Ascending aorta (tissue), 2 donors: Measurements from ENCODE around the gene ZBED1. TPM values are rescaled to one million over a fixed set of nuclear protein-coding genes. Genes with fewer than 3 reads are reported as not detected.
A peak's percentile ranks its signal among the peaks of the same experiment; 100 is the strongest.

Source experiments
- DNase-seq, 2 donors: peaks; one replicate each; pipeline ENCODE4 v3.0.0-alpha.2; 2019; ENCODE audit warnings: low spot score in 2 of 2
- H3K27ac ChIP-seq, 2 donors: fragments of 200-600 bp; sonication (generic); one replicate each; pipeline ENCODE4 v1.5.1; 2016 to 2017; ENCODE audit warnings: mild to moderate bottlenecking in 1 of 2
- H3K27me3 ChIP-seq: fragments of 200-600 bp; sonication (generic); one replicate; pipeline ENCODE4 v1.5.1; 2017
- H3K36me3 ChIP-seq, 2 donors: fragments of 200-600 bp; sonication (generic); one replicate each; pipeline ENCODE4 v1.5.1; 2016
- H3K4me1 ChIP-seq, 2 donors: fragments of 200-600 bp; sonication (generic); one replicate each; pipeline ENCODE4 v1.5.1; 2016 to 2017; ENCODE audit warnings: mild to moderate bottlenecking in 1 of 2
- H3K4me3 ChIP-seq, 2 donors: fragments of 200-600 bp; sonication (generic); one replicate each; pipeline ENCODE4 v1.5.1; 2016 to 2017; ENCODE audit warnings: mild to moderate bottlenecking in 1 of 2
- H3K9me3 ChIP-seq, 2 donors: fragments of 200-600 bp; sonication (generic); one replicate each; pipeline ENCODE4 v1.5.1; 2016
- CTCF ChIP-seq, 3 experiments: fragments of 200-600 bp in 2 of 3; fragments of 450-650 bp in 1 of 3; sonication (generic) in 2 of 3; IDR thresholded peaks; one replicate each; pipeline ENCODE4 v1.5.1; 2016 to 2019; ENCODE audit warnings: antibody characterized with exemption in 3 of 3, mild to moderate bottlenecking in 1 of 3, moderate library complexity in 1 of 3
- intact Hi-C: fragments of 100-400 bp; cut with DNase I; formaldehyde crosslinking; loops from one replicate; pipeline ENCODE4 v1.15.1; 2023
- total RNA-seq: library from RNA; depleted of rRNA; stranded (reverse); fragments of >200 nt; gene quantifications from one replicate; pipeline ENCODE4 v1.1.0, GENCODE V29; 2016

Gene ZBED1
- total RNA-seq, 1 donor from 2014 or later = 34.6 TPM

- H3K9me3 ChIP-seq = no peaks in the 10 kb centered on the region
- no peaks in the 10 kb centered on the region for H3K36me3 ChIP-seq
- intact Hi-C loops = no loop called here
- DNase-seq = peak in 1 of 2 donors; percentile 28
- TF ChIP-seq CTCF (IDR thresholded peaks at IDR 0.05) = no peak
- no peaks in the 10 kb centered on the region for H3K4me1 ChIP-seq
- H3K27ac ChIP-seq = no peak overlapping the region
- no peak overlapping the region for H3K4me3 ChIP-seq
- H3K27me3 ChIP-seq = no peaks in the 10 kb centered on the region
Measured at GRCh38 chrX:2516623-2517022, 15.8 kb upstream of the ZBED1 start.

GRCh38 chrX:2514131-2514530, 13.4 kb upstream of the ZBED1 start:
- no peaks in the 10 kb centered on the region for H3K9me3 ChIP-seq
- no peaks in the 10 kb centered on the region for H3K36me3 ChIP-seq
- H3K27ac ChIP-seq = no peak overlapping the region
- no peak overlapping the region for H3K4me3 ChIP-seq
- TF ChIP-seq CTCF (IDR thresholded peaks at IDR 0.05) = no peak
- H3K27me3 ChIP-seq = no peaks in the 10 kb centered on the region
- DNase-seq = peak in 1 of 2 donors; percentile 5
- no peaks in the 10 kb centered on the region for H3K4me1 ChIP-seq
- intact Hi-C loops = no loop called here

- TF ChIP-seq CTCF (IDR thresholded peaks at IDR 0.05) = no peak
- no peak overlapping the region for H3K27ac ChIP-seq
- no peaks in the 10 kb centered on the region for H3K27me3 ChIP-seq
- intact Hi-C loops = no loop called here
- no peaks in the 10 kb centered on the region for H3K4me1 ChIP-seq
- peak in 1 of 2 donors; percentile 1 for DNase-seq
- H3K4me3 ChIP-seq = no peak overlapping the region
- H3K9me3 ChIP-seq = no peaks in the 10 kb centered on the region
- no peaks in the 10 kb centered on the region for H3K36me3 ChIP-seq
Measured at GRCh38 chrX:2513121-2513664, 12.4 kb upstream of the ZBED1 start.

GRCh38 chrX:2512501-2512900, 11.7 kb upstream of the ZBED1 start:
- Histone ChIP-seq H3K27me3 (no peaks in the 10 kb centered on the region), H3K36me3 (no peaks in the 10 kb centered on the region), H3K27ac (no peak overlapping the region), H3K4me3 (no peak overlapping the region), H3K9me3 (no peaks in the 10 kb centered on the region), H3K4me1 (no peaks in the 10 kb centered on the region)
- peak in 1 of 2 donors; percentile 35 for DNase-seq
- intact Hi-C loops = no loop called here
- TF ChIP-seq CTCF (IDR thresholded peaks at IDR 0.05) = no peak

- no peak for TF ChIP-seq CTCF (IDR thresholded peaks at IDR 0.05)
- intact Hi-C loops = no loop called here
- Histone ChIP-seq H3K27me3 (no peaks in the 10 kb centered on the region), H3K36me3 (no peaks in the 10 kb centered on the region), H3K4me1 (no peaks in the 10 kb centered on the region), H3K9me3 (no peaks in the 10 kb centered on the region), H3K4me3 (no peak overlapping the region), H3K27ac (no peak overlapping the region)
- DNase-seq = peak in 1 of 2 donors; percentile 8
Measured at GRCh38 chrX:2511326-2511725, 10.6 kb upstream of the ZBED1 start.
